HG02571 (cell line): ENCODE measurements around the gene CDK6.

ENCODE experiments used
- ATAC-seq: cut with Tn5 transposase; IDR thresholded peaks from one replicate; pipeline ENCODE4 v1.9.1; 2021; ENCODE audit warnings: mild to moderate bottlenecking, moderate library complexity; ENCODE audit not compliant: unreplicated experiment

Gene CDK6

DNA sequence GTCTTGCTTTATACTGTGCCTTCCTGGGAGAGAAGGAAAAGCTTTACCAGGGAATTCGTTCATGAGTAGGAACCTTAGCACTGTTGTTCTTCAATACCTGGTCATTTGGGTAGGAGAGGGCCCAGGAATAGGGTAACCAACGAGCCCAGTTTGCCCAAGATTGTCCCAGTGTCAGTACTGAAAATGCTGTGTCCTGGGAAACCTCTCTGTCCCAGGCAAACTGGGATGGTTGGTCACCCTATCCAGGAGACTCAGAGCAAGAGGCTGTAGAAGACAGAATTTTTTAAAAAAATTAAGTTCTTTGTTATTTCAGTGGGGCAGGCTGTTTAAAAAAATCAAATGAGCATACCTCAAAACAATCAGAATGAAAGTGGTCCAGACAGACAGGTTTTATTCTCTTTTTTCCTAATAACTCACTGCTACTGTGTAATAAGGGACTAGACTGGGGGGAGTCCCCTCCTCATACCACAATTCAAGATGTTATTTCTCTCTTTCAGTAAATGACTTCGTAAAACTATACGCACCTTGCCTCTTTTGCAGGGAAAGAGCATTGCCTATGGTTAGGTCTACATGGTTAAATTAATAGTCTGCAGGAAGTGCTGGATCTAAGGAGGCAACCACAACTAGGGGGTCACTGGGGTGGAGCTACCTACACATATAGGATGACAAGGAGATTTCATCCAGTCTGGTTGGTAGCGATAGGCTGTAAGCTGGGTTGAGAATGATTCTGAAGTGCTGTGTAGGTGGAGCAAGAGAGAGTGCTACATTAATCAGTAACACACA lies 205.1 kb downstream of the CDK6 start:
- ATAC-seq: peak; percentile 63

- ATAC-seq: no peak
Measured at GRCh38 chr7:92629779-92630178, 206.6 kb downstream of the CDK6 start.

- ATAC-seq: no peak
Measured at GRCh38 chr7:92627956-92628355, 208.4 kb downstream of the CDK6 start.

DNA sequence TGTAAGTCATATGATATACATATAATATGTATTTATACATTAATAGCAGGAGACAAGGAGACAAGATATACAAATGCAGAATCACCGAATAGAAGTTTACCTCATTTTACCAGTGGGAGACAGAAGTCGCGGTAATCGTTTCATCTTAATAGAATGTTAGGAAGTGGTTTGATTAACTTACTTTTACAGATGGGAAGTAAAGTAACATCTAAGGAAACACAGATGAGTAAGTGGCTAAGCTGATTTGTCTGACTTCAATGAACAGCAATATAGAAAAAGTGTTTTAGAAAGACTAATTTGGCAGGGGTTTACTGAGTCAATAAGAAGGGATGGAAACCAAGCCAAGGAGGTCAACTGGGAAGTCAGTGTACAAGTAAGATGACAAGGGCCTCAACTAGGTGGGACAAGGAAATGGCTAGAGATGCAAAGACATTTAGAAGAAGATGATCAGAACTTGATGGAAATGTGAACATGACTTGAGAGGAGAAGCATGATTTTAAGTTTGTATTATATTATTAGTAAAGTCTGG lies 210.0 kb downstream of the CDK6 start:
- ATAC-seq: no peak

DNA sequence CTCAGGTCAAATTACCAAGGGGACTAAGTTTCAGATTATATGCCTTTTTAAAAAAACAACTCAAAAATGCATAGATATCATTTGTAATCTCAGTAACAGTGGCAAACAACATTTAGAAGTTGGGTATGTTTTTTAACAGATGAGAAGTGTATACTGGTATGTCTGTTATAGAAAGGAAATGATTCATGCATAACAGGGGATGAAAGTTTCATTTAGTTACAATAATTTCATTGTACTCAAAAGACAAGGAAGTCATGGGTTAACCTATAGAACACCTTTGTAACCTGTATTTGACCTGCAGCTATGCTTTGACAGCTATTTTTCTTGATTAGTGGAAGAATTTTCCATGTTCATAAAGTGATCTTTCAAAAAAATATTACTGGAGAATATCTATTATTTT lies 210.8 kb downstream of the CDK6 start:
- no peak for ATAC-seq

GRCh38 chr7:92624298-92624996 lies 211.9 kb downstream of the CDK6 start:
- ATAC-seq: no peak

DNA sequence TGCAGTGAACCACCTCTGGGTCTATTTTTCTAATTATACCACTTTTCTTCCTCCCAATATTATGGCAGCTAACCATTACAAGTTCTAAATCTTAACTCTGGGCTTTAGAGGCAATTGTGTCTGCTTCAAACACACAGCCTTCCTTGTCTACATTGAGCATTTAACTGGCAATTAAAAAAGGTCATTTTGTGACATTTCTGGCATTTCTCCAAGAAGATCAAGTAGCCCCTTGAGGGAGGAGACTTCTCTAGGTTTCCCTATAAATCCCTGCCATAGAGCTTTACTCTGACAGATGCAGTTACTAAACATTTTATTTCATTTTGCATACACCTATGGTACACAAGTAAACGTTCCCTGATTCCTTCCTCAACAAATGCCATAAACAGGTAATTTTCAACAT lies 212.8 kb downstream of the CDK6 start:
- ATAC-seq: no peak

DNA sequence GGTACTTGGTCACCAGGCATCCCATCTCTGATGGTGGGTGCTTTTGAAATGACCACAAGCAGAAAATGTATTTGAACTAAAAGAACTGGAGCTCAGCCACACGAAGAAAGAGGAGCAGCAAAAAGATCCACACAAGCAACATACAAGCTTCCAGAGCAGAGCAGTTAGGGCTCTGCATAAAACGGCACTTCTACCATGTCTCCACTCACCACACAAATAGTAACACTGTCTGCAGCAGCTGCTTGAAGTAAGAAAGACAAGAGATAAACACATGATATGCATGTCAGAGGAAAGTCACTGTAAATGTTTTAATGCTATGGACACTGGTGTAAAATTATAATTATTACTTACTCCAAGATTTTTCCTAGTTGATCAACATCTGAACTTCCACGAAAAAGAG lies 213.7 kb downstream of the CDK6 start:
- ATAC-seq: no peak

DNA sequence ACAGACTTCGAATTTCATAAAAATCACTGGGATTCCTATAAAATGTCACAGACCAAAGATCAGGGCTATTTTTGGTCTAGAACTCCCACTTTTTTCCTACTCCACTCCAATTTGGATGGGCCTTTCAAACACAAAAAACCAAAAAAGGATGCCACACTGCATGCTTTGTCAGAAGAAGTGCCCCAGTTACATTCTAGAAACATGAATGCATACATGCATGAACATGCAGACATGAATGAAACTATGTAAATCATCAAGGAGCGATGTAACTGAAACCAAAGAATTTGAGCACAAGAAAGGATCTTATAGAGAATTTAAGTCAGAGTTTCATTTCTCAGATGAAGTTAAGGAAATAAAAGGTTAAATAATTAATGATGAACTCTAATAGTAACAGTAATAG lies 214.3 kb downstream of the CDK6 start:
- ATAC-seq: no peak

DNA sequence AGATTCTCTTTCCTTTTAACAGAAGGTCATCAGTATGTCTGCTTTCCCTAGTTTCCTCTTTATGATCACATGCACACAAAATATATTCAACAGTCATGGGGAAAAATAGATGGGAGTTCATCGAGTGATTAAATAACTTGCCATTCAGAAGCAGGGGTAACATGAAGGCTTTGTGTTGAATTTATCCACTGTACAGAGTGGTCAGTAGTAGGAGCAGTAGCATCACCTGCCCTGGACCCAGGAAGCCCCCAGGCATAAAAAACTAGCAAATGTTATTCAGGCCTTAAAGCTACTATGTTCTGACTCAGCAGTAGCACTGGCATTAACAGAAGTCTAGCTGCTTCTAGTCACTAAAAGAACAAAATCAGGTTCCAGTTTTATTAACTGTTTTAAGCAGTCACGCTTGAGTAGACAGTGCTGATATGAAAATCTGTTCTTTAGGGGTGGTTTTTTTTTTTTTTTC lies 214.8 kb downstream of the CDK6 start:
- no peak for ATAC-seq

DNA sequence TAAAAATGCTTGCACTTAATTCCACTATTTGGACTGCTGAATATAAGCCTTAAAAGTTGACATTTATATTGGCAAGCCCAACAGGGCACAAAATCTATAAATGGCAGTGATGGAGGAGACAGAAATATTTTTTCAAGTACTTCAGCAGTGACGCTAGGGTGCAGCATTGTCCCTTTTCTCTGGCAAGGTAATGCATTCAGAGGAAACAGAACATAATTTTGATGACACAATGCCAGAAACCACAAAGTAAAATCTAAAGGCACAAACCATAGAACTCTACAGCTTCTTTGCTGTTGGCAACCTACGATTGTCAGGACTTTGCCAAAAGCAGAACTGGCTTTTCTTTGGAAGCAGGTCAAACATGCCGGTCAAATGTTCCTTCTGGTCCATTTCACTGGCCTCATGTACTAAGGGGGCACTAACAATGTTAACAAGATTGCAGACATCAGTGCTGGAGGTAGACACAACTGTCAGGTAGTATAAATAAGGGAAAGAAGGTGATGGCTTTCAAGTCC lies 215.3 kb downstream of the CDK6 start:
- ATAC-seq: peak; percentile 73

DNA sequence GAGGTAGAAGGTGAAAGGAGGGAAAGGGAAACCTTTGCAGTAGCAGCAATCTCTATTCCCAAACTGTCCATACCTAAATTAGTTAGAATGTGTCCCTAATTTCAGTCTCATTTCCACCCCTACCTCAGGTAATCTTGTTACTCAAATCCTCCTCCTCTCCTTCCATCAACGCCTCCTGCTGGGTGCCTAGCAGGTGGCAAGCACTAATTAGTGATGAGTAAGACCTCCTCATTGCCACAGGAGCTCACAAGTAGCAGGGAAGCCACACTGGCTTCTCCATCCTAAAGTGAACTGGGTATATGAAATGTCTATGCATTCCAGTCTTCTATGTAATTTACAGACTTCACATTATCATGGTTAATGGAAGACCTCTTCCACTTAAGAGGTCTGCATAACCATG lies 220.5 kb downstream of the CDK6 start:
- ATAC-seq: no peak

GRCh38 chr7:92614660-92615174 lies 221.7 kb downstream of the CDK6 start:
- ATAC-seq: no peak

DNA sequence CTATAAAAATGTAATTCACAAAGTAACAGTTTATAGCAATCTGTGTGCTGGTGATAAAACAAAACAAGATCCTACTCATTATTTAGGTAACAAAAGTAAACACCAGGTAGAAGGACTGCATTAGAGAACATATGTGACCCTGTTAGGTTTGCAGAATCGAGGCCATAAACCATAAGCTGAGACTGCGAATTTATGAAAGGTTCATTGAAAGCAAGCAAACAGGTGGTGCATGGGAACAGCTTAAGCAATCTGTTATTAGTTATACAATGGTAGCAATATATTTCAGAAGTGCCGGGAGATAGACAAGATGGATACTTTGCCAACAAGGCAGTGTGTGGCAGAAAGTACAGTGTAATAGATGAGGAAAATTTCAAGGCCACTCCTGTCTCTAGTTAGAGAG lies 222.7 kb downstream of the CDK6 start:
- ATAC-seq: no peak

GRCh38 chr7:92613214-92613613 lies 223.2 kb downstream of the CDK6 start:
- ATAC-seq: no peak

DNA sequence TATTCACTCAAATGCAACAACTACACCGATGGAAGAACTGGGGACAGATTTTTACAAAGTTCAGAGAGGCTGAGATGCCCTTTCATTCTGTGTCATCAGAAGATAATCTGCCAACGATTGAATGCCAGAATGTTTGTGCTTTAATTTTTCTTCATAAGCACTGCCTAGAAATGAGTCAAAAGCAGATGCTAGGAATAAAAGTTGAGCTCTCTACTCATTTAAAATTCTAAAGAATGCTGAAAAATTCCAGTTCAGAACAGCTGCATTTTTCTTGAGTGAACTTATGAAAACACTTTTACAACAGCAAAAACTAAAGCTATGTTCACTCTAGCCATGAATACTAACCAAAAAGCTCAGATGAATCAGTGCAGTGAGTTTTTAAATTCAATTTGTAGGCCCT lies 223.9 kb downstream of the CDK6 start:
- no peak for ATAC-seq

- ATAC-seq: no peak
Measured at GRCh38 chr7:92611735-92612134, 224.6 kb downstream of the CDK6 start.

DNA sequence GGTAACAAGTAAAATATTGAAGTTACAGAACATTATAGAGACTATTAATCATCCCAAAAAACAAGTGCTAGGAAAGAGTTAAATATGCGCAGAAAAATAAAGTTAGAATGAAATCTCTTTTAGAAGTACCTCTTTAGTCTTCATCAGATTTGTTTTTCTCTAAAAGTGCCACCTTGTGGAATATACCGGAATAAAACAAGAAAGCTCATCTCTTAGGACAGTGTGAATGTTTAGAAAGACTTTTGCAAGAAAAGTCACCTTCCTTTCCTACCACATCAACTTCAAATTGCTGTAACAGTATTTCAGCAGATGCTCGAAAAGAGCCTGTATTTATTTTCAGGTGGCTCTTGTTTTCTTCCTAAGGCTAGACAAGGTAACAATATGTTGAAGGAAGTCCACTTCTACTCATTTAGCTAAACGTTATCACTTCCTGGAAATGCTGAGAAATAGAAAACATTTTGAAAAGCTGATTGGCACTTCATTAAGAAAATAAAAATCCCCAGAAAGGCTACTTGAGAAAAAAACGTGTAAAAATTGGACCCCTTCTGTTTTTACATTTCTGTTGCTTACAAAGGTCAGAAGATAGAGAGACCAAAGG lies 226.4 kb downstream of the CDK6 start:
- no peak for ATAC-seq

DNA sequence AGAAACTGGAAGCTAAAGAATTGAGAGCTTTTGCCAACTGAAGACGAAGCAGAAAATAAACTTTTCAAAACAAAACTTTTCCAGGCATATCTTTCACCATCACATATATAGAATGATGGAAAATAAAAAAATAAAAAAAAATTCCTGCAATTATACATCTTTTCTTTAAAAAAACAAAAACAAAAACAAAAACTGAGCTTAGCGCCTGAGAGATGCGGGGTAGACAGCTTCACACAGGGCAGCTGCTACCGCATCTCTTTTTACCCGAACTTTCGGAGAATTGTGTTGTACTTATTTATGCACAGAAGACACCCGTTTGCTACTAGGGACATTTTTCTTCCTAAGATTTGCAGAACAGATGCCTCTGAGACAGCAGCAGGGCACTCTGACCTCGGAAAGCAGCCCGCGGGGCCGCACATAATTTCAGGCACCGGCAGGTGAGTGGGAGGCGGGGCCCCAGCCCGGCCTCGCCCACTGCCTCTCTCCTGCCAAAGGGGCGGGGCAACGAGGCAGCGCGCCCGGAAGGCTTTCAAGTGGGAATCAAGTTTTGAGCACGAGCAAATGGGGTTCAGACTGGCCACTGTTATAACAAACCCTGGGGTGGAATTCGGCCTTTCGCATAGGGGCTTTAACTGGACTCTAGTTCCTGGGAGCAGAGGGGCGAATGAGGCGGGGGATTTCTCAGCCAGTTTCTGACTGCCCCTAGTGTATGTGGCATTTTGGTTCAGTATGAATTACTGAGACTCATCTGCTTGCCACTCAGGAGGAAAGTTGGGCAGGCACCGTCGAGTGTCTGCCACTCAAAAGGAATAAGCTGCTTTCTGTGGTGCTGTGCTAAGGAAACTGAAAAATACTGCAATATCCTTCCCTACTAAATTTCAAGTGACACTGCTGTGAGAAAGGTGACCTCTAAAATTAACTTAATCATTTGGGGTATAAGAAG lies 227.7 kb downstream of the CDK6 start:
- ATAC-seq: no peak

DNA sequence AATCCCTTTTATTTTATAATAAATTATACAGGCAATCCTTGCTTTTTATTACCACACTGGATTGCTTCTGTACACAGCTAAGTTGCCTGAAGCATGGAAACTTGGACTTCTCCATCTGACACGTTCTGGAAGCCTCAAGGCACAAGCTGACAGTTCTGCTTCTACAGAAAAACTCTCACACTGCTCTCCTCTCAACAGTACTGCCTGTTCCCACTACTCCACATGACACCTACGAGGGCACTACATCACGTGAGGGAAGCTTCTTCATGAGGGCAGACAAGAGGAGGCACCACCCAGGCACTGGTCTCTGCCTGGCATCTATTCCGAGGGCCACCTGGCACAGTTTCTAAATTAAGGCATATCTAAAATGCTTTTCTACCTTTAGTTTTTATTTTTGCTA lies 229.4 kb downstream of the CDK6 start:
- no peak for ATAC-seq
